ENCODE data around the gene NLRP2B. TPM values are rescaled to one million over a fixed set of nuclear protein-coding genes. Genes with fewer than 3 reads are reported as not detected.
"Not testable (repeated sequence)": the region's sequence is repeated elsewhere in the genome, so short reads cannot be mapped to it uniquely, and the experiment has no call there.

The NLRP2B gene
- not detected for total RNA-seq

GRCh38 chrX:57680160-57680559, at the start of gene NLRP2B:
Gene NLRP2B, minus strand, starts transcription at chrX:57680260.
- H3K36me3 Mint-ChIP-seq: no peaks in the 10 kb centered on the region
- H3K9me3 Mint-ChIP-seq: no peaks in the 10 kb centered on the region
- no peak within 1 kb of the TSS for H3K27ac Mint-ChIP-seq
- H3K27me3 Mint-ChIP-seq: no peaks in the 10 kb centered on the region
- no peaks in the 10 kb centered on the region for H3K4me1 Mint-ChIP-seq
- no peak for DNase-seq
- no peak within 1 kb of the TSS for H3K4me3 Mint-ChIP-seq

- not testable (repeated sequence) for H3K27me3 Mint-ChIP-seq, H3K4me3 Mint-ChIP-seq, H3K9me3 Mint-ChIP-seq, H3K27ac Mint-ChIP-seq, H3K36me3 Mint-ChIP-seq, DNase-seq, H3K4me1 Mint-ChIP-seq
These were observed 45.9 kb upstream of the NLRP2B start for GRCh38 chrX:57725995-57726394.

- Mint-ChIP-seq H3K36me3 (no peaks in the 10 kb centered on the region), H3K9me3 (peaks cover 3% of the 10 kb centered on the region), H3K4me1 (no peaks in the 10 kb centered on the region), H3K27ac (no peak overlapping the region), H3K27me3 (no peaks in the 10 kb centered on the region), H3K4me3 (no peak overlapping the region)
- no peak for DNase-seq
These were observed 1.3 kb upstream of the NLRP2B start for GRCh38 chrX:57681341-57681740.

- no peaks in the 10 kb centered on the region for H3K4me1 Mint-ChIP-seq
- H3K4me3 Mint-ChIP-seq: no peak overlapping the region
- no peak for DNase-seq
- peaks cover 6% of the 10 kb centered on the region for H3K9me3 Mint-ChIP-seq
- H3K36me3 Mint-ChIP-seq: no peaks in the 10 kb centered on the region
- H3K27ac Mint-ChIP-seq: no peak overlapping the region
- H3K27me3 Mint-ChIP-seq: no peaks in the 10 kb centered on the region
These were observed 1.2 kb downstream of the NLRP2B start for GRCh38 chrX:57678686-57679428.

- Mint-ChIP-seq H3K27me3 (no peaks in the 10 kb centered on the region), H3K4me1 (no peaks in the 10 kb centered on the region), H3K9me3 (peaks cover 10% of the 10 kb centered on the region), H3K4me3 (no peak overlapping the region), H3K36me3 (no peaks in the 10 kb centered on the region), H3K27ac (no peak overlapping the region)
- DNase-seq: no peak
These were observed 2.8 kb downstream of the NLRP2B start for GRCh38 chrX:57677132-57677858.

- H3K27ac Mint-ChIP-seq: no peak overlapping the region
- DNase-seq: no peak
- H3K36me3 Mint-ChIP-seq: no peaks in the 10 kb centered on the region
- H3K4me1 Mint-ChIP-seq: no peaks in the 10 kb centered on the region
- H3K9me3 Mint-ChIP-seq: peaks cover 10% of the 10 kb centered on the region
- no peaks in the 10 kb centered on the region for H3K27me3 Mint-ChIP-seq
- H3K4me3 Mint-ChIP-seq: no peak overlapping the region
These were observed 4.7 kb downstream of the NLRP2B start for GRCh38 chrX:57675320-57675719.

- Mint-ChIP-seq H3K4me1 (no peaks in the 10 kb centered on the region), H3K36me3 (no peaks in the 10 kb centered on the region), H3K4me3 (no peak overlapping the region), H3K27me3 (no peaks in the 10 kb centered on the region), H3K27ac (no peak overlapping the region), H3K9me3 (peaks cover 10% of the 10 kb centered on the region)
- DNase-seq: no peak
These were observed 5.2 kb downstream of the NLRP2B start for GRCh38 chrX:57674861-57675260.

GRCh38 chrX:57669961-57670360, 10.1 kb downstream of the NLRP2B start:
- Mint-ChIP-seq H3K4me3 (no peak overlapping the region), H3K27me3 (no peaks in the 10 kb centered on the region), H3K36me3 (no peaks in the 10 kb centered on the region), H3K9me3 (peaks cover 10% of the 10 kb centered on the region), H3K27ac (no peak overlapping the region), H3K4me1 (no peaks in the 10 kb centered on the region)
- no peak for DNase-seq

GRCh38 chrX:57667010-57667409, 13.1 kb downstream of the NLRP2B start:
- Mint-ChIP-seq H3K27ac (no peak overlapping the region), H3K9me3 (peaks cover 1% of the 10 kb centered on the region), H3K36me3 (no peaks in the 10 kb centered on the region)

GRCh38 chrX:57655065-57655464, 25.0 kb downstream of the NLRP2B start:
- no peak overlapping the region for H3K27ac Mint-ChIP-seq
- no peak for DNase-seq
- no peaks in the 10 kb centered on the region for H3K27me3 Mint-ChIP-seq
- H3K36me3 Mint-ChIP-seq: no peaks in the 10 kb centered on the region
- H3K4me3 Mint-ChIP-seq: no peak overlapping the region
- peaks cover 5% of the 10 kb centered on the region for H3K9me3 Mint-ChIP-seq
- no peaks in the 10 kb centered on the region for H3K4me1 Mint-ChIP-seq

More at GRCh38 chrX:57667010-57667409, 13.1 kb downstream of the NLRP2B start:
- DNase-seq: no peak
- Mint-ChIP-seq H3K27me3 (no peaks in the 10 kb centered on the region), H3K4me3 (no peak overlapping the region), H3K4me1 (no peaks in the 10 kb centered on the region)

- no peaks in the 10 kb centered on the region for H3K4me1 Mint-ChIP-seq
- H3K27me3 Mint-ChIP-seq: no peaks in the 10 kb centered on the region
- no peak overlapping the region for H3K4me3 Mint-ChIP-seq
- DNase-seq: no peak
- H3K9me3 Mint-ChIP-seq: peaks cover 5% of the 10 kb centered on the region
- H3K36me3 Mint-ChIP-seq: no peaks in the 10 kb centered on the region
- H3K27ac Mint-ChIP-seq: no peak overlapping the region
These were observed 27.4 kb downstream of the NLRP2B start for GRCh38 chrX:57652705-57653104.

GRCh38 chrX:57651169-57651919, 28.7 kb downstream of the NLRP2B start:
- no peak for DNase-seq
- Mint-ChIP-seq H3K36me3 (no peaks in the 10 kb centered on the region), H3K4me1 (no peaks in the 10 kb centered on the region), H3K9me3 (peaks cover 5% of the 10 kb centered on the region), H3K27ac (no peak overlapping the region), H3K27me3 (no peaks in the 10 kb centered on the region), H3K4me3 (no peak overlapping the region)

- Mint-ChIP-seq H3K4me1 (no peaks in the 10 kb centered on the region), H3K36me3 (no peaks in the 10 kb centered on the region), H3K27me3 (no peaks in the 10 kb centered on the region), H3K4me3 (no peak overlapping the region), H3K9me3 (peaks cover 2% of the 10 kb centered on the region), H3K27ac (no peak overlapping the region)
- no peak for DNase-seq
These were observed 33.0 kb downstream of the NLRP2B start for GRCh38 chrX:57647020-57647419.

- H3K27ac Mint-ChIP-seq: no peak overlapping the region
- H3K4me1 Mint-ChIP-seq: no peaks in the 10 kb centered on the region
- H3K4me3 Mint-ChIP-seq: no peak overlapping the region
- no peak for DNase-seq
- H3K9me3 Mint-ChIP-seq: peaks cover 2% of the 10 kb centered on the region
- H3K27me3 Mint-ChIP-seq: no peaks in the 10 kb centered on the region
- H3K36me3 Mint-ChIP-seq: no peaks in the 10 kb centered on the region
These were observed 36.4 kb downstream of the NLRP2B start for GRCh38 chrX:57643698-57644097.

- H3K27me3 Mint-ChIP-seq: no peaks in the 10 kb centered on the region
- H3K9me3 Mint-ChIP-seq: peaks cover 6% of the 10 kb centered on the region
- no peaks in the 10 kb centered on the region for H3K36me3 Mint-ChIP-seq
- H3K4me1 Mint-ChIP-seq: no peaks in the 10 kb centered on the region
- no peak overlapping the region for H3K27ac Mint-ChIP-seq
- no peak overlapping the region for H3K4me3 Mint-ChIP-seq
- no peak for DNase-seq
These were observed 38.7 kb downstream of the NLRP2B start for GRCh38 chrX:57641338-57641737.
